SK-N-SH treated with all-trans-retinoic acid at 6 μM for 48 hours (cell line): ENCODE data around the gene AKR1C2.

ENCODE experiments used
- CSDC2 ChIP-seq: fragments of 250-450 bp; sonication (Bioruptor Pico); IDR thresholded peaks from 2 replicates; pipeline ENCODE4 v1.5.0; 2020; ENCODE audit warnings: mild to moderate bottlenecking, moderate library complexity
- ISL1 ChIP-seq: fragments of 250-450 bp; sonication (Bioruptor Pico); IDR thresholded peaks from 2 replicates; pipeline ENCODE4 v2.1.2; 2022; ENCODE audit warnings: mild to moderate bottlenecking, moderate library complexity
- OSR1 ChIP-seq: fragments of 250-450 bp; sonication (Bioruptor Pico); IDR thresholded peaks from 2 replicates; pipeline ENCODE4 v1.8.0; 2022; ENCODE audit warnings: moderate library complexity, mild to moderate bottlenecking, inconsistent platforms
- TCF4 ChIP-seq: fragments of 250-450 bp; sonication (Bioruptor Pico); IDR thresholded peaks from 2 replicates; pipeline ENCODE4 v1.8.0; 2021; ENCODE audit warnings: mild to moderate bottlenecking, moderate library complexity, borderline replicate concordance
- TOX ChIP-seq: fragments of 250-450 bp; sonication (Bioruptor Pico); IDR thresholded peaks from 2 replicates; pipeline ENCODE4 v1.8.0; 2021; ENCODE audit warnings: mild to moderate bottlenecking, moderate library complexity, borderline replicate concordance
- ZFP3 ChIP-seq: fragments of 250-450 bp; sonication (Bioruptor Pico); IDR thresholded peaks from 2 replicates; pipeline ENCODE4 v1.5.0; 2020; ENCODE audit warnings: mild to moderate bottlenecking, moderate library complexity
- ZFP30 ChIP-seq: fragments of 450-650 bp; formaldehyde crosslinking; IDR thresholded peaks from 2 replicates; pipeline ENCODE4 v1.5.0; 2022; ENCODE audit warnings: mild to moderate bottlenecking, moderate library complexity
- ZNF8 ChIP-seq: fragments of 450-650 bp; formaldehyde crosslinking; IDR thresholded peaks from 2 replicates; pipeline ENCODE4 v1.5.0; 2020; ENCODE audit warnings: mild to moderate bottlenecking, moderate library complexity
- TF ChIP-seq, protein P1 (sequence below): fragments of 250-450 bp; sonication (Bioruptor Pico); IDR thresholded peaks from 2 replicates; pipeline ENCODE4 v1.5.1; 2020; ENCODE audit warnings: low read depth, mild to moderate bottlenecking, moderate library complexity
- TF ChIP-seq, protein P2 (sequence below): fragments of 250-450 bp; sonication (Bioruptor Pico); IDR thresholded peaks from 2 replicates; pipeline ENCODE4 v1.8.0; 2020; ENCODE audit warnings: mild to moderate bottlenecking, moderate library complexity, borderline replicate concordance
- TF ChIP-seq, protein P3 (sequence below): fragments of 250-450 bp; sonication (Bioruptor Pico); IDR thresholded peaks from 2 replicates; pipeline ENCODE4 v1.5.1; 2021; ENCODE audit warnings: mild to moderate bottlenecking, moderate library complexity

DNA sequence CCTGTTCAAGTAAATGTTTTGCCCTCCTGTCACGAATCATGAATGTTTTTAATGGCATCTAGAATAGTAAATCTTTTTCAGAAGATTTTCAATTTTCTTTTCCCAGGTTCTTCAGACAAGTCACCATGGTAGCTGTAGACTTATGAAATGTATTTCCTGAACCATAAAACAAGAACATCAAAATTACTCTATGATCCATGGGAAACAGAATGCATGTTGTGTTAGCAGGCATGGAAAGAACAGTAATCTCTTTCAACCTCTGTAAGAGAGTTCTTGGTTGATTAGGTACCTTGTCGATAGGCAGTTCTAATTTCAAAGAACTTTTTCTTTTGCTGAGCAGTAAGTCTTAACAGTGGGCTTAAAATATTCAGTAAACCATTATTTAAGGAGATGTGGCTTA, 22.9 kb downstream of the AKR1C2 start:
- TF ChIP-seq TCF4 (CRISPR knock-in tag): no peak
- no peak for TF ChIP-seq ZFP3 (CRISPR knock-in tag)
- TF ChIP-seq, protein P1, sequence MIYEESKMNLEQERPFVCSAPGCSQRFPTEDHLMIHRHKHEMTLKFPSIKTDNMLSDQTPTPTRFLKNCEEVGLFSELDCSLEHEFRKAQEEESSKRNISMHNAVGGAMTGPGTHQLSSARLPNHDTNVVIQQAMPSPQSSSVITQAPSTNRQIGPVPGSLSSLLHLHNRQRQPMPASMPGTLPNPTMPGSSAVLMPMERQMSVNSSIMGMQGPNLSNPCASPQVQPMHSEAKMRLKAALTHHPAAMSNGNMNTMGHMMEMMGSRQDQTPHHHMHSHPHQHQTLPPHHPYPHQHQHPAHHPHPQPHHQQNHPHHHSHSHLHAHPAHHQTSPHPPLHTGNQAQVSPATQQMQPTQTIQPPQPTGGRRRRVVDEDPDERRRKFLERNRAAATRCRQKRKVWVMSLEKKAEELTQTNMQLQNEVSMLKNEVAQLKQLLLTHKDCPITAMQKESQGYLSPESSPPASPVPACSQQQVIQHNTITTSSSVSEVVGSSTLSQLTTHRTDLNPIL (CRISPR knock-in tag): no peak
- no peak for TF ChIP-seq TOX (CRISPR knock-in tag)
- no peak for TF ChIP-seq ZFP30
- no peak for TF ChIP-seq ISL1 (CRISPR knock-in tag)
- no peak for TF ChIP-seq CSDC2 (CRISPR knock-in tag)
- TF ChIP-seq ZNF8 (CRISPR knock-in tag): no peak
- TF ChIP-seq, protein P2, sequence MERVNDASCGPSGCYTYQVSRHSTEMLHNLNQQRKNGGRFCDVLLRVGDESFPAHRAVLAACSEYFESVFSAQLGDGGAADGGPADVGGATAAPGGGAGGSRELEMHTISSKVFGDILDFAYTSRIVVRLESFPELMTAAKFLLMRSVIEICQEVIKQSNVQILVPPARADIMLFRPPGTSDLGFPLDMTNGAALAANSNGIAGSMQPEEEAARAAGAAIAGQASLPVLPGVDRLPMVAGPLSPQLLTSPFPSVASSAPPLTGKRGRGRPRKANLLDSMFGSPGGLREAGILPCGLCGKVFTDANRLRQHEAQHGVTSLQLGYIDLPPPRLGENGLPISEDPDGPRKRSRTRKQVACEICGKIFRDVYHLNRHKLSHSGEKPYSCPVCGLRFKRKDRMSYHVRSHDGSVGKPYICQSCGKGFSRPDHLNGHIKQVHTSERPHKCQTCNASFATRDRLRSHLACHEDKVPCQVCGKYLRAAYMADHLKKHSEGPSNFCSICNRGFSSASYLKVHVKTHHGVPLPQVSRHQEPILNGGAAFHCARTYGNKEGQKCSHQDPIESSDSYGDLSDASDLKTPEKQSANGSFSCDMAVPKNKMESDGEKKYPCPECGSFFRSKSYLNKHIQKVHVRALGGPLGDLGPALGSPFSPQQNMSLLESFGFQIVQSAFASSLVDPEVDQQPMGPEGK: no peak
- no peak for TF ChIP-seq OSR1 (CRISPR knock-in tag)
- TF ChIP-seq, protein P3, sequence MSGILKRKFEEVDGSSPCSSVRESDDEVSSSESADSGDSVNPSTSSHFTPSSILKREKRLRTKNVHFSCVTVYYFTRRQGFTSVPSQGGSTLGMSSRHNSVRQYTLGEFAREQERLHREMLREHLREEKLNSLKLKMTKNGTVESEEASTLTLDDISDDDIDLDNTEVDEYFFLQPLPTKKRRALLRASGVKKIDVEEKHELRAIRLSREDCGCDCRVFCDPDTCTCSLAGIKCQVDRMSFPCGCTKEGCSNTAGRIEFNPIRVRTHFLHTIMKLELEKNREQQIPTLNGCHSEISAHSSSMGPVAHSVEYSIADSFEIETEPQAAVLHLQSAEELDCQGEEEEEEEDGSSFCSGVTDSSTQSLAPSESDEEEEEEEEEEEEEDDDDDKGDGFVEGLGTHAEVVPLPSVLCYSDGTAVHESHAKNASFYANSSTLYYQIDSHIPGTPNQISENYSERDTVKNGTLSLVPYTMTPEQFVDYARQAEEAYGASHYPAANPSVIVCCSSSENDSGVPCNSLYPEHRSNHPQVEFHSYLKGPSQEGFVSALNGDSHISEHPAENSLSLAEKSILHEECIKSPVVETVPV (CRISPR knock-in tag): no peak
